Adrenal gland (tissue), 12 donors: Measurements from ENCODE around the gene TMEM51. TPM values are rescaled to one million over a fixed set of nuclear protein-coding genes. Genes with fewer than 3 reads are reported as not detected.
A peak's percentile ranks its signal among the peaks of the same experiment; 100 is the strongest.

Source experiments
- DNase-seq, 7 donors: peaks; one replicate each; pipeline ENCODE4 v3.0.0-alpha.2; 2019 to 2020
- H3K27ac ChIP-seq, 5 donors: fragments of 200-600 bp; sonication (generic) in 4 of 5; 1 replicate in 3 of 5; 2 replicates in 2 of 5; pipeline versions ENCODE4 v1.5.1 to v1.8.0; 2016 to 2020; ENCODE audit warnings: mild to moderate bottlenecking in 1 of 5
- H3K27me3 ChIP-seq: fragments of 200-600 bp; 2 replicates; pipeline ENCODE4 v1.8.0; 2021
- H3K36me3 ChIP-seq, 2 donors: fragments of 200-600 bp; replicated peaks in 1 of 2; 1 replicate in 1 of 2; 2 replicates in 1 of 2; pipeline versions ENCODE4 v1.5.1 to v1.8.0; 2018 to 2022
- H3K4me1 ChIP-seq, 2 donors: fragments of 200-600 bp; replicated peaks in 1 of 2; 1 replicate in 1 of 2; 2 replicates in 1 of 2; pipeline versions ENCODE4 v1.5.1 to v1.8.0; 2018 to 2021
- H3K4me3 ChIP-seq, 4 donors: fragments of 200-600 bp; sonication (generic) in 3 of 4; one replicate each; pipeline ENCODE4 v1.5.1; 2016 to 2018
- H3K9me3 ChIP-seq, 3 donors: fragments of 200-600 bp; sonication (generic) in 1 of 3; replicated peaks in 1 of 3; 1 replicate in 2 of 3; 2 replicates in 1 of 3; pipeline versions ENCODE4 v1.5.1 to v1.8.0; 2016 to 2021
- CTCF ChIP-seq, 6 experiments: fragments of 450-650 bp in 4 of 6; fragments of 200-600 bp in 2 of 6; sonication (generic) in 1 of 6; IDR thresholded peaks; 1 replicate in 5 of 6; 2 replicates in 1 of 6; pipeline versions ENCODE4 v1.5.1 to v1.8.0; 2016 to 2021; ENCODE audit warnings: antibody characterized with exemption in 6 of 6, mild to moderate bottlenecking in 2 of 6, moderate library complexity in 1 of 6
- POLR2A ChIP-seq, 2 donors: fragments of 450-650 bp; IDR thresholded peaks; one replicate each; pipeline ENCODE4 v1.6.1; 2017; ENCODE audit warnings: antibody characterized with exemption in 2 of 2, mild to moderate bottlenecking in 2 of 2, moderate library complexity in 1 of 2
- WGBS, 4 donors: extraction: QIAGEN DNeasy Blood & Tissue Kit in 2 of 4; methylation state at CpG; one replicate each; pipeline versions ENCODE4 v1.1.5 to v1.1.7; 2013 to 2017; 5-methylcytosine and 5-hydroxymethylcytosine counted together
- intact Hi-C, 2 donors: fragments of 100-400 bp; cut with DNase I; formaldehyde crosslinking; loops; one replicate each; pipeline versions ENCODE4 v1.14.1 to v1.15.0; 2022 to 2023
- polyA plus RNA-seq, 3 donors: library from polyadenylated mRNA; stranded (reverse); fragments of 200-250 nt in 2 of 3; fragments of 350-450 nt in 1 of 3; fragmentation: Illumina TruSeq in 1 of 3; extraction: RNeasy Lipid Tissue Mini Kit (QIAGEN cat#74804) in 1 of 3; gene quantifications; one replicate each; pipeline ENCODE4 v1.2.3, GENCODE V29; 2013 to 2014
- total RNA-seq, 9 donors: library from RNA; depleted of rRNA in 4 of 9; stranded (reverse); fragments of >200 nt in 4 of 9; fragments of 120-200 nt in 1 of 9; fragmentation: NEBNext Ultra II Directional in 1 of 9; extraction: Animal tissue kit (Norgen Biotek cat#: 25700) in 1 of 9; gene quantifications; one replicate each; pipeline versions ENCODE4 v1.1.0 to v1.2.4, GENCODE V29; 2013 to 2023
- donor health status: healthy with polysubstance abuse.
- donor health status: Bipolar disorder and iron deficiency.
- donor health status: DM: yes; HTN: yes; CAD: no.
- donor health status: DM: no; HTN: no; CAD: no.
- donor health status: DM: no; HTN: no; CAD: no.
- donor health status: DM: yes; HTN: yes; CAD: no.

TMEM51 gene
- total and polyA plus RNA-seq, 12 donors: 4.0 to 46.5 (median 31.0) TPM

- no peaks in the 10 kb centered on the region for H3K9me3 ChIP-seq
- DNase-seq: peak in 2 of 7 donors; percentile 37 to 52
- peak overlapping the region; percentile 32 to 96 (median 81) for H3K27ac ChIP-seq
- no peaks in the 10 kb centered on the region for H3K27me3 ChIP-seq
- peaks cover 34 to 49% of the 10 kb centered on the region in 2 donors for H3K4me1 ChIP-seq
- H3K4me3 ChIP-seq: no peak overlapping the region
- no peaks in the 10 kb centered on the region for H3K36me3 ChIP-seq
- intact Hi-C loops: no loop called here
- 67 to 73% (median 71%) methylated on average over 7 to 8 of the region's 8 CpGs for WGBS, 4 donors
- TF ChIP-seq POLR2A (IDR thresholded peaks at IDR 0.05): no peak
- TF ChIP-seq CTCF (IDR thresholded peaks at IDR 0.05): no peak
Observed at GRCh38 chr1:15179485-15179883, 25.9 kb downstream of the TMEM51 start.

- DNase-seq: no peak
- Histone ChIP-seq H3K36me3 (no peaks in the 10 kb centered on the region), H3K4me3 (no peak overlapping the region), H3K9me3 (no peaks in the 10 kb centered on the region), H3K27me3 (no peaks in the 10 kb centered on the region), H3K4me1 (peaks cover 34 to 49% of the 10 kb centered on the region in 2 donors), H3K27ac (peak overlapping the region in 3 of 5 donors; percentile 81 to 96 (median 94))
- TF ChIP-seq POLR2A (IDR thresholded peaks at IDR 0.05): no peak
- TF ChIP-seq CTCF (IDR thresholded peaks at IDR 0.05): no peak
- WGBS, 4 donors: 58 to 89% (median 76%) methylated on average over 5 to 7 of the region's 7 CpGs
- intact Hi-C loops: no loop called here
Observed at GRCh38 chr1:15180189-15180588, 26.6 kb downstream of the TMEM51 start.

GRCh38 chr1:15180945-15181523 lies 27.5 kb downstream of the TMEM51 start:
- TF ChIP-seq CTCF (IDR thresholded peaks at IDR 0.05) (no peak), POLR2A (IDR thresholded peaks at IDR 0.05) (no peak)
- WGBS, 4 donors: 89 to 94% (median 91%) methylated on average over 7 to 8 of the region's 8 CpGs
- Histone ChIP-seq H3K36me3 (no peaks in the 10 kb centered on the region), H3K4me3 (no peak overlapping the region), H3K27me3 (no peaks in the 10 kb centered on the region), H3K27ac (peak overlapping the region in 3 of 5 donors; percentile 24 to 94 (median 81)), H3K9me3 (no peaks in the 10 kb centered on the region), H3K4me1 (peaks cover 34 to 49% of the 10 kb centered on the region in 2 donors)
- intact Hi-C loops: no loop called here
- no peak for DNase-seq

GRCh38 chr1:15181564-15181963 lies 28.0 kb downstream of the TMEM51 start:
- H3K4me3 ChIP-seq: no peak overlapping the region
- H3K9me3 ChIP-seq: no peaks in the 10 kb centered on the region
- intact Hi-C loops: no loop called here
- H3K27me3 ChIP-seq: no peaks in the 10 kb centered on the region
- H3K36me3 ChIP-seq: no peaks in the 10 kb centered on the region
- peaks cover 34 to 49% of the 10 kb centered on the region in 2 donors for H3K4me1 ChIP-seq
- TF ChIP-seq CTCF (IDR thresholded peaks at IDR 0.05) (no peak), POLR2A (IDR thresholded peaks at IDR 0.05) (no peak)
- peak overlapping the region in 1 of 5 donors; percentile 94 for H3K27ac ChIP-seq
- WGBS, 4 donors: 79 to 85% (median 83%) methylated on average over 10 of the region's 10 CpGs
- no peak for DNase-seq
